Endothelial cell of umbilical vein (primary cell): ENCODE measurements around the gene MAP3K12. TPM values are rescaled to one million over a fixed set of nuclear protein-coding genes. Genes with fewer than 3 reads are reported as not detected.

Experiments used
- BruUV-seq: library from RNA; stranded (reverse); fragments of 400-500 nt; replicated peaks from 2 replicates; lab custom pipeline; 2021; lab: Mats Ljungman, UMichigan
- CTCF ChIA-PET: fragments of 300-600, 350-600 bp; sonication (Branson Sonifier 250); formaldehyde crosslinking; loops from one replicate; lab custom pipeline; 2021; ENCODE audit warnings: antibody characterized with exemption, inconsistent platforms; lab: Charles Lee
- POLR2A ChIA-PET: fragments of 300-600, 350-600 bp; sonication (Branson Sonifier 250); formaldehyde crosslinking; loops from one replicate; lab custom pipeline; 2021; ENCODE audit warnings: antibody characterized with exemption, inconsistent platforms; lab: Charles Lee
- DNase-seq: peaks from one replicate; pipeline ENCODE4 v3.0.0-alpha.2; 2011; ENCODE audit warnings: low read depth, low spot score
- FAIRE-seq: peaks from 2 replicates; lab custom pipeline; 2011; peaks lifted over from hg19 to GRCh38; lab: Jason Lieb, UNC
- H2AFZ ChIP-seq: 2 replicates; pipeline ENCODE4 v1.6.0; 2012; ENCODE audit warnings: low read depth, low read length, control low read depth, inconsistent platforms
- H3K27ac ChIP-seq: 2 replicates; pipeline ENCODE4 v1.5.1; 2011; ENCODE audit warnings: low read depth, mild to moderate bottlenecking, control low read depth, low read length, moderate library complexity; ENCODE audit not compliant: insufficient read depth
- H3K27me3 ChIP-seq, 2 experiments: 2 replicates each; pipeline versions ENCODE4 v1.6.0 to v1.6.1; 2011; ENCODE audit warnings: low read length in 2 of 2, mixed read lengths in 1 of 2; ENCODE audit not compliant: control insufficient read depth in 2 of 2, insufficient read depth in 2 of 2
- H3K36me3 ChIP-seq, 2 experiments: 2 replicates in 1 of 2; 3 replicates in 1 of 2; pipeline ENCODE4 v1.5.1; 2011; ENCODE audit warnings: low read length in 2 of 2, mild to moderate bottlenecking in 1 of 2, moderate library complexity in 1 of 2; ENCODE audit not compliant: control insufficient read depth in 2 of 2, insufficient read depth in 2 of 2; ENCODE audit errors: extremely low read depth in 1 of 2
- H3K4me1 ChIP-seq: 3 replicates; pipeline ENCODE4 v1.5.1; 2011; ENCODE audit warnings: mild to moderate bottlenecking, low read length; ENCODE audit not compliant: control insufficient read depth, insufficient read depth; ENCODE audit errors: extremely low read depth
- H3K4me2 ChIP-seq: 2 replicates; pipeline ENCODE4 v1.6.1; 2011; ENCODE audit warnings: low read length, control low read depth, mixed read lengths; ENCODE audit not compliant: insufficient read depth
- H3K4me3 ChIP-seq, 3 experiments: fragments of 200-600 bp in 1 of 3; sonication (generic), shearing (Covaris generic) in 1 of 3; replicated peaks in 1 of 3; 2 replicates each; pipeline ENCODE4 v1.5.1; 2011 to 2016; ENCODE audit warnings: control low read depth in 3 of 3, low read length in 3 of 3, mild to moderate bottlenecking in 2 of 3, inconsistent platforms in 1 of 3, low read depth in 1 of 3, moderate library complexity in 1 of 3; ENCODE audit not compliant: insufficient read depth in 1 of 3
- H3K79me2 ChIP-seq: 2 replicates; pipeline ENCODE4 v1.6.0; 2012; ENCODE audit warnings: low read length, inconsistent platforms; ENCODE audit not compliant: control insufficient read depth, insufficient read depth
- H3K9ac ChIP-seq: replicated peaks from 2 replicates; pipeline ENCODE3; 2011; ENCODE audit warnings: low read length, control low read depth; ENCODE audit not compliant: insufficient read depth; ENCODE audit errors: extremely low read depth
- H3K9me1 ChIP-seq: replicated peaks from 3 replicates; pipeline ENCODE4 v1.6.0; 2011; ENCODE audit warnings: mild to moderate bottlenecking, low read length; ENCODE audit not compliant: control insufficient read depth, insufficient read depth; ENCODE audit errors: extremely low read depth
- H3K9me3 ChIP-seq: replicated peaks from 2 replicates; pipeline ENCODE4 v1.5.1; 2012; ENCODE audit warnings: low read length, inconsistent platforms; ENCODE audit not compliant: control insufficient read depth, insufficient read depth
- H4K20me1 ChIP-seq: replicated peaks from 2 replicates; pipeline ENCODE3; 2011; ENCODE audit warnings: mild to moderate bottlenecking, low read length; ENCODE audit not compliant: control insufficient read depth, insufficient read depth; ENCODE audit errors: extremely low read depth
- EZH2 ChIP-seq: IDR thresholded peaks from 2 replicates; pipeline ENCODE4 v1.6.1; 2012; ENCODE audit warnings: borderline replicate concordance, low read depth, mild to moderate bottlenecking, moderate library complexity, low read length, inconsistent platforms; ENCODE audit not compliant: severe bottlenecking
- FOS ChIP-seq: IDR thresholded peaks from 2 replicates; pipeline ENCODE4 v1.6.1; 2011; ENCODE audit warnings: mild to moderate bottlenecking, low read length, moderate library complexity, borderline replicate concordance; ENCODE audit not compliant: insufficient read depth
- GATA2 ChIP-seq: IDR thresholded peaks from 2 replicates; pipeline ENCODE4 v1.7.0; 2011; ENCODE audit warnings: low read depth, mild to moderate bottlenecking, moderate library complexity, mixed read lengths, low read length; ENCODE audit not compliant: insufficient read length, insufficient read depth
- JUN ChIP-seq: IDR thresholded peaks from 2 replicates; pipeline ENCODE4 v1.6.1; 2011; ENCODE audit warnings: borderline replicate concordance, low read depth; ENCODE audit not compliant: insufficient read length, insufficient read depth
- MYC ChIP-seq: IDR thresholded peaks from one replicate; pipeline ENCODE4 v1.6.1; 2011; ENCODE audit warnings: mild to moderate bottlenecking, low read depth, low read length
- POLR2A ChIP-seq: IDR thresholded peaks from 2 replicates; pipeline ENCODE4 v1.6.1; 2012; ENCODE audit warnings: low read depth, mild to moderate bottlenecking, control low read depth, low read length
- POLR2AphosphoS5 ChIP-seq: IDR thresholded peaks from 2 replicates; pipeline ENCODE4 v1.6.1; 2012; ENCODE audit warnings: low read depth, mild to moderate bottlenecking, control low read depth, low read length, moderate library complexity; ENCODE audit not compliant: insufficient read depth
- dilution Hi-C: fragments of 300-500 bp; cut with MboI; formaldehyde crosslinking; loops from one replicate; pipeline ENCODE4 v1.15.0; 2019; ENCODE audit warnings: low sequenced_read_pairs; ENCODE audit not compliant: extremely low pct_ligation_motif_present
- intact Hi-C: fragments of 100-400 bp; cut with micrococcal nuclease; formaldehyde crosslinking; loops from one replicate; pipeline ENCODE4 v1.10.0; 2022
- polyA plus RNA-seq, 4 experiments: library from polyadenylated mRNA; depleted of rRNA in 3 of 4; stranded (reverse) in 3 of 4; unstranded in 1 of 4; fragments of >200 nt; gene quantifications; 2 replicates each; pipeline versions ENCODE4 v1.2.1 to v1.2.3, GENCODE V29; 2011 to 2012; ENCODE audit warnings: missing spikeins in 1 of 4
- total RNA-seq: library from RNA; stranded (reverse); gene quantifications from 2 replicates; pipeline ENCODE4 v1.2.3, GENCODE V29; 2021
- TF ChIP-seq, protein P1 (sequence below): IDR thresholded peaks from 2 replicates; pipeline ENCODE4 v1.6.1; 2011; ENCODE audit not compliant: insufficient read depth, insufficient read length
- TF ChIP-seq, protein P2 (sequence below), 2 donors: IDR thresholded peaks; 1 replicate in 1 of 2; 2 replicates in 1 of 2; pipeline ENCODE4 v1.5.1; 2011; ENCODE audit warnings: low read length in 2 of 2, mild to moderate bottlenecking in 2 of 2, moderate library complexity in 2 of 2, control low read depth in 1 of 2, inconsistent platforms in 1 of 2, low read depth in 1 of 2; ENCODE audit not compliant: insufficient read depth in 1 of 2; ENCODE audit errors: extremely low read depth in 1 of 2

Gene MAP3K12
- total and polyA plus RNA-seq, 2 donors (not counting 3 experiments of a cell fraction or from before 2014, with no cell fraction given), result 29.3 to 66.2 TPM

DNA sequence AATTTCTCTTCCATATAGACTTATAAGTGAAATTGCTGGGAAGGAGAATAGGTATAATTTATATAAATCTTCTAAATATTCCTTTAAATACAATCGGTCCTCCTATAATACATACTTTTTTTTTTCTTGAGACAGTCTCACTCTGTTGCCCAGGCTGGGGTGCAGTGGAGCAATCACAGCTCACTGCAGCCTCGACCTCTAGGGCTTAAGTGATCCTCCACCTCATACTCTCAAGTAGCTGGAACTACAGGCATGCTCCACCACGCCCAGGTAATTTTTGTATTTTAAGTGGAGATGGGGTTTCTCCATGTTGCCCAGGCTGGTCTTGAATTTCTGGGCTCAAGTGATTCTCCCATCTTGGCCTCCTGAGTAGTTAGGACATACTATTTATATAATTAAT lies 37.7 kb upstream of the MAP3K12 start:
- ChIA-PET POLR2A (no interaction called here), CTCF (interaction anchor here (1.1 kb wide), 1 partner anchor 139 kb away, joined by 3 read pairs; the partner anchor contains the start of gene ATP5MC2)
- Histone ChIP-seq H4K20me1 (no peaks in the 10 kb centered on the region), H3K27ac (no peak overlapping the region), H3K9me3 (no peaks in the 10 kb centered on the region), H2AFZ (no peak overlapping the region), H3K4me1 (no peaks in the 10 kb centered on the region), H3K9ac (no peak overlapping the region), H3K27me3 (no peaks in the 10 kb centered on the region), H3K79me2 (no peaks in the 10 kb centered on the region), H3K9me1 (no peaks in the 10 kb centered on the region), H3K4me3 (no peak overlapping the region), H3K36me3 (peaks cover 19 to 39% of the 10 kb centered on the region in 2 experiments), H3K4me2 (no peak overlapping the region)
- TF ChIP-seq POLR2AphosphoS5 (no peak), GATA2 (no peak), EZH2 (no peak), POLR2A (no peak), JUN (no peak), MYC (no peak), FOS (no peak)
- TF ChIP-seq, protein P1, sequence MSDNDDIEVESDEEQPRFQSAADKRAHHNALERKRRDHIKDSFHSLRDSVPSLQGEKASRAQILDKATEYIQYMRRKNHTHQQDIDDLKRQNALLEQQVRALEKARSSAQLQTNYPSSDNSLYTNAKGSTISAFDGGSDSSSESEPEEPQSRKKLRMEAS, result no peak
- TF ChIP-seq, protein P2, sequence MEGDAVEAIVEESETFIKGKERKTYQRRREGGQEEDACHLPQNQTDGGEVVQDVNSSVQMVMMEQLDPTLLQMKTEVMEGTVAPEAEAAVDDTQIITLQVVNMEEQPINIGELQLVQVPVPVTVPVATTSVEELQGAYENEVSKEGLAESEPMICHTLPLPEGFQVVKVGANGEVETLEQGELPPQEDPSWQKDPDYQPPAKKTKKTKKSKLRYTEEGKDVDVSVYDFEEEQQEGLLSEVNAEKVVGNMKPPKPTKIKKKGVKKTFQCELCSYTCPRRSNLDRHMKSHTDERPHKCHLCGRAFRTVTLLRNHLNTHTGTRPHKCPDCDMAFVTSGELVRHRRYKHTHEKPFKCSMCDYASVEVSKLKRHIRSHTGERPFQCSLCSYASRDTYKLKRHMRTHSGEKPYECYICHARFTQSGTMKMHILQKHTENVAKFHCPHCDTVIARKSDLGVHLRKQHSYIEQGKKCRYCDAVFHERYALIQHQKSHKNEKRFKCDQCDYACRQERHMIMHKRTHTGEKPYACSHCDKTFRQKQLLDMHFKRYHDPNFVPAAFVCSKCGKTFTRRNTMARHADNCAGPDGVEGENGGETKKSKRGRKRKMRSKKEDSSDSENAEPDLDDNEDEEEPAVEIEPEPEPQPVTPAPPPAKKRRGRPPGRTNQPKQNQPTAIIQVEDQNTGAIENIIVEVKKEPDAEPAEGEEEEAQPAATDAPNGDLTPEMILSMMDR (IDR thresholded peaks at IDR 0.05; ENCODE audit: extremely low read depth in 1 of 2, insufficient read depth in 1 of 2, low read depth in 1 of 2, low read length in 2 of 2), result no peak
- FAIRE-seq (no peak), DNase-seq (no peak)
- dilution Hi-C loops, result no loop called here
- intact Hi-C loops, result no loop called here
- no TSS peak for BruUV-seq
